RWPE1 (cell line): ENCODE results near the gene SORBS1.

Experiments
- CTCF ChIA-PET: fragments of 350-600 bp; sonication (Branson Sonifier 250); formaldehyde crosslinking; extraction: SDS; loops from one replicate; lab custom pipeline; 2021; lab: Yijun Ruan, JAX
- POLR2A ChIA-PET: fragments of 400-600 bp; formaldehyde crosslinking; extraction: SDS; loops from one replicate; lab custom pipeline; 2020; ENCODE audit warnings: antibody characterized with exemption; ENCODE audit not compliant: low non-redundant PET; lab: Yijun Ruan, JAX
- DNase-seq: peaks from one replicate; pipeline ENCODE4 v3.0.0; 2012; ENCODE audit warnings: low spot score
- H3K27ac ChIP-seq: fragments of 450-650 bp; 2 replicates; pipeline ENCODE4 v1.5.1; 2017
- CTCF ChIP-seq: fragments of 450-650 bp; conservative IDR thresholded peaks from 2 replicates; pipeline ENCODE4 v1.5.1; 2017; ENCODE audit warnings: low read depth, mild to moderate bottlenecking

The SORBS1 gene

GRCh38 chr10:95561177-95561863, at the start of gene SORBS1:
TSS of gene SORBS1 (minus strand) at chr10:95561371. CDS start at chr10:95441135, 120,236 bp downstream.
- H3K27ac ChIP-seq = peak within 1 kb of the TSS; percentile 62
- DNase-seq = peak; percentile 98
- ChIA-PET POLR2A (no interaction called here), CTCF (interaction anchor here (0.6 kb wide), 2 partner anchors 131 to 377 kb away, joined by 3 to 4 read pairs; no protein-coding TSS in a partner anchor)
- no peak for TF ChIP-seq CTCF

GRCh38 chr10:95610727-95611126, 49.6 kb upstream of the SORBS1 start:
- POLR2A ChIA-PET = no interaction called here
- TF ChIP-seq CTCF = no peak
- H3K27ac ChIP-seq = no peak overlapping the region
- CTCF ChIA-PET = interaction anchor here (2.3 kb wide), 1 partner anchor 9 kb away, joined by 8 read pairs; no protein-coding TSS in a partner anchor
- DNase-seq = no peak

- no peak overlapping the region for H3K27ac ChIP-seq
- TF ChIP-seq CTCF = no peak
- CTCF ChIA-PET = interaction anchor here (0.7 to 1.1 kb wide), 3 partner anchors 177 to 405 kb away, joined by 3 to 5 read pairs (median 3); no protein-coding TSS in a partner anchor
- no peak for DNase-seq
- POLR2A ChIA-PET = no interaction called here
These were observed 45.8 kb upstream of the SORBS1 start for GRCh38 chr10:95606922-95607321.

GRCh38 chr10:95605163-95605562, 44.0 kb upstream of the SORBS1 start:
- ChIA-PET POLR2A (no interaction called here), CTCF (interaction anchor here (0.6 to 8.5 kb wide), 4 partner anchors 10 to 231 kb away, joined by 3 to 94 read pairs (median 10); no protein-coding TSS in a partner anchor)
- H3K27ac ChIP-seq = no peak overlapping the region
- no peak for DNase-seq
- no peak for TF ChIP-seq CTCF

- TF ChIP-seq CTCF = no peak
- H3K27ac ChIP-seq = no peak overlapping the region
- CTCF ChIA-PET = interaction anchor here (0.6 to 8.5 kb wide), 5 partner anchors 9 to 231 kb away, joined by 3 to 94 read pairs (median 3); no protein-coding TSS in a partner anchor
- POLR2A ChIA-PET = no interaction called here
- DNase-seq = no peak
These were observed 43.5 kb upstream of the SORBS1 start for GRCh38 chr10:95604630-95605029.

- ChIA-PET POLR2A (no interaction called here), CTCF (interaction anchor here (0.6 to 8.5 kb wide), 5 partner anchors 9 to 418 kb away, joined by 3 to 94 read pairs (median 3); no protein-coding TSS in a partner anchor)
- TF ChIP-seq CTCF = no peak
- DNase-seq = no peak
- H3K27ac ChIP-seq = no peak overlapping the region
These were observed 41.2 kb upstream of the SORBS1 start for GRCh38 chr10:95602382-95602781.
